ENCODE measurements around the gene HPSE2.

HPSE2 gene

DNA sequence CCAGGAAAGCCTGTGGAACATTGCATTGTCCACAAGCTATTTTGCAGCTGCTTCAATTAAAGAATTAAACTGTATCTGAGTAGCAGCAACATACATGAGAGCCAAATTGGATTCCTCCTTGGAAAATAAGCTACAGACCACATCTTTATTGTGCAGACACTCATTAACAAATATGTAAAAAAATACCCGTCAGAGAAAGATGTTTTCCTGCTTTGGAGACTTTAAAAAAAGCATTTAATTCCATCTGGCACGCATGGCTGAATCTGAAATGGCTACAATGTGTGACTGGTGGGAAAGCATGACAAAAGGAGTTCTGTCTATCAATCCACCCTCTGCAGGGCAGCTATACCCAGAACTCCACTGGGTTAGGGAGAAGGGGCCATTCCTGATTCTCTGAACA, 715.8 kb downstream of the HPSE2 start:
- Histone ChIP-seq H3K36me3 (ENCODE audit: control insufficient read depth, insufficient read depth, low read length) (no peaks in the 10 kb centered on the region), H3K27me3 (replicated peaks; ENCODE audit: control insufficient read depth, insufficient read depth, low read length) (peaks cover 2% of the 10 kb centered on the region; the same call in 1 of the 2 replicates), H3K4me3 (replicated peaks; ENCODE audit: low read depth, low read length) (no peak overlapping the region)
- no peak for DNase-seq (ENCODE audit: extremely low read depth, insufficient read length)
- TF ChIP-seq, protein P1, sequence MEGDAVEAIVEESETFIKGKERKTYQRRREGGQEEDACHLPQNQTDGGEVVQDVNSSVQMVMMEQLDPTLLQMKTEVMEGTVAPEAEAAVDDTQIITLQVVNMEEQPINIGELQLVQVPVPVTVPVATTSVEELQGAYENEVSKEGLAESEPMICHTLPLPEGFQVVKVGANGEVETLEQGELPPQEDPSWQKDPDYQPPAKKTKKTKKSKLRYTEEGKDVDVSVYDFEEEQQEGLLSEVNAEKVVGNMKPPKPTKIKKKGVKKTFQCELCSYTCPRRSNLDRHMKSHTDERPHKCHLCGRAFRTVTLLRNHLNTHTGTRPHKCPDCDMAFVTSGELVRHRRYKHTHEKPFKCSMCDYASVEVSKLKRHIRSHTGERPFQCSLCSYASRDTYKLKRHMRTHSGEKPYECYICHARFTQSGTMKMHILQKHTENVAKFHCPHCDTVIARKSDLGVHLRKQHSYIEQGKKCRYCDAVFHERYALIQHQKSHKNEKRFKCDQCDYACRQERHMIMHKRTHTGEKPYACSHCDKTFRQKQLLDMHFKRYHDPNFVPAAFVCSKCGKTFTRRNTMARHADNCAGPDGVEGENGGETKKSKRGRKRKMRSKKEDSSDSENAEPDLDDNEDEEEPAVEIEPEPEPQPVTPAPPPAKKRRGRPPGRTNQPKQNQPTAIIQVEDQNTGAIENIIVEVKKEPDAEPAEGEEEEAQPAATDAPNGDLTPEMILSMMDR (IDR thresholded peaks at IDR 0.05; ENCODE audit: insufficient read depth, low read length, poor library complexity, severe bottlenecking) = no peak

DNA sequence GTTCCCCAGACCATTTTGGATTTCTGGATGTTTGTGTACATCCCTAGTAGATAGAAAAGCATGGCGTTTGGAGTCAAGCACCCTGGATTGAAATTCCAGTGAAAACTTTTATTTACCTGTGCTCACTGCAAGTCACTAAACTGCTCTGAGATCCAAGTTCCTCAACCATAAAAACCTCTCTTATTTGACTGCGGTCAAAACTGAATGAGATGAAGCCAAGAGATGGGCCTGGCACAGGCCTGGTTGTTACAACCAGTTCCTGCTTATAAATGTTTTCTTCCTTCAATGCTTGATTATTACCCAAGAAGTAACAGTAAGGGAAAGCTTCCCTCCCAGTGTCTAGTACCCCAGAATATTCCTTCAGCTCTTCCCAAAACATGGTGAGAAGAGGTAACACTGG, 718.0 kb downstream of the HPSE2 start:
- TF ChIP-seq, protein P1 (IDR thresholded peaks at IDR 0.05; ENCODE audit: insufficient read depth, low read length, poor library complexity, severe bottlenecking) = no peak
- no peaks in the 10 kb centered on the region for H3K36me3 ChIP-seq (ENCODE audit: control insufficient read depth, insufficient read depth, low read length)
- H3K27me3 ChIP-seq (replicated peaks; ENCODE audit: control insufficient read depth, insufficient read depth, low read length) = peaks cover 2% of the 10 kb centered on the region; the same call in 1 of the 2 replicates
- no peak overlapping the region for H3K4me3 ChIP-seq (replicated peaks; ENCODE audit: low read depth, low read length)
- no peak for DNase-seq (ENCODE audit: extremely low read depth, insufficient read length)

DNA sequence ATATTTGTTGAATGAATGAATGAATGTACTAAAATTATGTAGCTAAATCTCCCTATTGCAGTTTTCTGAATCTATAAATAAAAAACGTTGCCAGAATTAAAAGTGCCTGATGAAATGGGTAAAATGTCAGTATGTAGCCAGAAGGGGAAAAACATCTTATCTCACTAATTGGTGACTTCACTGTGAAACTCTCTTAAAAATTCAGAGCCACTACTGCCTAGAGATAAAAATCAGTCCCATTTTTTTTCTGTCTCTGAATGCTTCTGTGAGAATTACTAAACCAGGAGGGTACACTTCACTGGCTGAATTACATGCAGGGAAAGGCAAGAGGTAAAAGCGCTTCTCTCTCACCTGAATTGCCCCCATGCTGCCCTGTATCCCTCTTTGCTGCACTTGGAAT, 719.3 kb downstream of the HPSE2 start:
- DNase-seq (ENCODE audit: extremely low read depth, insufficient read length) = no peak
- TF ChIP-seq, protein P1 (IDR thresholded peaks at IDR 0.05; ENCODE audit: insufficient read depth, low read length, poor library complexity, severe bottlenecking) = no peak
- H3K27me3 ChIP-seq (replicated peaks; ENCODE audit: control insufficient read depth, insufficient read depth, low read length) = peaks cover 2% of the 10 kb centered on the region; the same call in 1 of the 2 replicates
- no peak overlapping the region for H3K4me3 ChIP-seq (replicated peaks; ENCODE audit: low read depth, low read length)
- no peaks in the 10 kb centered on the region for H3K36me3 ChIP-seq (ENCODE audit: control insufficient read depth, insufficient read depth, low read length)

DNA sequence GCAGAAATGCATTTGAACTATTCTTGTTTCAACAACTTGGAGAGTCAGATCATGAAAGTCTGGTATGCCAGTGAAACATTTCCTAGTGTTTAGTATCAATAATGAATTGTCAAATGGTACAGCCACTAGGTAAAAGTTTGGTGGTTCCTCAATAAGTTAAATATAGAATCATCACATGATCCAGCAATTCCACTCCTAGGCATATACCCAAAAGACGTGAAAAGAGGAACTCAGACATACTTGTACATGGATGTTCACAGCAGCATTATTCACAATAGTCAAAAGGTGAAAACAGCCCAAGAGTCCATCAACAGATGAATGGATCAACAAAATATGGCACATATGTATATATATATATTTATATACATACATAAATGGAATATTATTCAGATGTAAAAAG, 721.9 kb downstream of the HPSE2 start:
- no peaks in the 10 kb centered on the region for H3K36me3 ChIP-seq (ENCODE audit: control insufficient read depth, insufficient read depth, low read length)
- no peak overlapping the region for H3K4me3 ChIP-seq (replicated peaks; ENCODE audit: low read depth, low read length)
- TF ChIP-seq, protein P1 (IDR thresholded peaks at IDR 0.05; ENCODE audit: insufficient read depth, low read length, poor library complexity, severe bottlenecking) = no peak
- peaks cover 2% of the 10 kb centered on the region; the same call in 1 of the 2 replicates for H3K27me3 ChIP-seq (replicated peaks; ENCODE audit: control insufficient read depth, insufficient read depth, low read length)
- DNase-seq (ENCODE audit: extremely low read depth, insufficient read length) = no peak

DNA sequence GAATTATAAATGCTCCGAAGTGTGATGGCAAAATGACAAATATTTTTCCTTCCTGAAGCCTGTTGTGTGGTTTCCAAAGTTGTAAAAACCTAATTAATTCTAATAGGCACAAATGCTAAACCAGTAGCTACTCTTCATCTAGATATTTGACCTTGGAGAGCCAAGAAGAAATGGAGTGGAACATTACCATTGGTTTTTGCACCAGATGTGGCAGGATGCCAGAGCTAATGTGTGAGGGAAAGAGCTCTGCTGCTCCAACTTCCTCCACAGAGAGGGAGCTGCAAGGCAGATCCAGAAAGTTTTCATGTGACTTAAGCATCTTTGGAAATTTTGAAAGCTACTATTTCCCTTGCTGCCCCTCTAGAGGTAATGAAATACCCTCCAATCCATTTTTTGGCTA, 723.8 kb downstream of the HPSE2 start:
- no peak for DNase-seq (ENCODE audit: extremely low read depth, insufficient read length)
- Histone ChIP-seq H3K27me3 (replicated peaks; ENCODE audit: control insufficient read depth, insufficient read depth, low read length) (peaks cover 2% of the 10 kb centered on the region), H3K4me3 (replicated peaks; ENCODE audit: low read depth, low read length) (no peak overlapping the region), H3K36me3 (ENCODE audit: control insufficient read depth, insufficient read depth, low read length) (no peaks in the 10 kb centered on the region)
- TF ChIP-seq, protein P1 (IDR thresholded peaks at IDR 0.05; ENCODE audit: insufficient read depth, low read length, poor library complexity, severe bottlenecking) = no peak

DNA sequence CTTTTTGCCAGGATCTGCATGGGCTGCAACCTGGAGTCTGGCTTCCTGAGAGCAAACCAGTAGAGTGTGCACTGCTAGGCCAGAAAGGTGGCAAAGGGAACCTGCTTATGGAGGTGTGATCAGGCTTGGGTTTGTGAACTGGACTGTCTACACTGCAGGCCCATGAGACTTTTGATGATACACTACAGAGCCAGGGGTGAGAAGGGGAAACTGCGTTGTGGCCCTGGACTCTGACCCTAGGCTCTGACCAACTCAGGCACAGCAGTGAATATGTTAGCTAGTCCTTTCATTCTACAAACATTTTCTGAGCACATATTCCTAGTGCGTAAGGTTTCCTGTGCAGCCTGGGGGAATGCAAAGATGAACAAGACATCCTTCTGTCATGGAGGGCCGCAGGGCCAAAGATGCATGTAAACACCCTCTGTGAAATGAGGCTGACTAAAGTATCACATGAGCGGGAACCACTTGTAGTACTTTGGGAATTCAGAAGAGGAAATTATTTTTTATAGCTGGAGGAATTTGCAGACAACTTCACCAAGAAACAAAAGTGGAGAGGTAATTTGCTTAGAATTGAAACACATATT, 725.1 kb downstream of the HPSE2 start:
- no peaks in the 10 kb centered on the region; the same call in 1 of the 2 replicates for H3K27me3 ChIP-seq (replicated peaks; ENCODE audit: control insufficient read depth, insufficient read depth, low read length)
- no peaks in the 10 kb centered on the region for H3K36me3 ChIP-seq (ENCODE audit: control insufficient read depth, insufficient read depth, low read length)
- TF ChIP-seq, protein P1 (IDR thresholded peaks at IDR 0.05; ENCODE audit: insufficient read depth, low read length, poor library complexity, severe bottlenecking) = no peak
- no peak for DNase-seq (ENCODE audit: extremely low read depth, insufficient read length)
- no peak overlapping the region for H3K4me3 ChIP-seq (replicated peaks; ENCODE audit: low read depth, low read length)

Data from GM06990 (cell line).